ENCODE data around the gene NFASC. TPM values are rescaled to one million over a fixed set of nuclear protein-coding genes. Genes with fewer than 3 reads are reported as not detected.

NFASC gene
- polyA plus RNA-seq, 4 donors, result 12.1 to 40.5 (median 16.4) TPM

GRCh38 chr1:204858363-204858821, 12.3 kb upstream of the NFASC start:
- no peak for DNase-seq (ENCODE audit: low read depth in 4 of 4, low spot score in 2 of 4)

- DNase-seq (ENCODE audit: low read depth in 4 of 4, low spot score in 2 of 4), result no peak
Observed at GRCh38 chr1:204859861-204860267, 10.8 kb upstream of the NFASC start.

GRCh38 chr1:204863024-204863423, 7.6 kb upstream of the NFASC start:
- no peak for DNase-seq (ENCODE audit: low read depth in 4 of 4, low spot score in 2 of 4)

- DNase-seq (ENCODE audit: low read depth in 4 of 4, low spot score in 2 of 4), result no peak
Observed at GRCh38 chr1:204863730-204864129, 6.9 kb upstream of the NFASC start.

- DNase-seq (ENCODE audit: low read depth in 4 of 4, low spot score in 2 of 4), result no peak
Observed at GRCh38 chr1:204866051-204866596, 4.5 kb upstream of the NFASC start.

GRCh38 chr1:204867203-204867602, 3.5 kb upstream of the NFASC start:
- DNase-seq (ENCODE audit: low read depth in 4 of 4, low spot score in 2 of 4), result no peak

GRCh38 chr1:204867666-204868339, 2.9 kb upstream of the NFASC start:
- DNase-seq (ENCODE audit: low read depth in 4 of 4, low spot score in 2 of 4), result no peak

- no peak for DNase-seq (ENCODE audit: low read depth in 4 of 4, low spot score in 2 of 4)
Observed at GRCh38 chr1:204868340-204868700, 2.3 kb upstream of the NFASC start.

- no peak for DNase-seq (ENCODE audit: low read depth in 4 of 4, low spot score in 2 of 4)
Observed at GRCh38 chr1:204869097-204869496, 1.6 kb upstream of the NFASC start.

GRCh38 chr1:204871405-204872037, 859 bp downstream of the NFASC start:
- no peak for DNase-seq (ENCODE audit: low read depth in 4 of 4, low spot score in 2 of 4)

- DNase-seq (ENCODE audit: low read depth in 4 of 4, low spot score in 2 of 4), result no peak
Observed at GRCh38 chr1:204872262-204872881, 1.7 kb downstream of the NFASC start.

- no peak for DNase-seq (ENCODE audit: low read depth in 4 of 4, low spot score in 2 of 4)
Observed at GRCh38 chr1:204873176-204873575, 2.5 kb downstream of the NFASC start.

GRCh38 chr1:204873714-204874113, 3.1 kb downstream of the NFASC start:
- DNase-seq (ENCODE audit: low read depth in 4 of 4, low spot score in 2 of 4), result no peak

- no peak for DNase-seq (ENCODE audit: low read depth in 4 of 4, low spot score in 2 of 4)
Observed at GRCh38 chr1:204874274-204874673, 3.6 kb downstream of the NFASC start.

- DNase-seq (ENCODE audit: low read depth in 4 of 4, low spot score in 2 of 4), result no peak
Observed at GRCh38 chr1:204875255-204875654, 4.6 kb downstream of the NFASC start.

GRCh38 chr1:204878621-204879234, 8.1 kb downstream of the NFASC start:
- no peak for DNase-seq (ENCODE audit: low read depth in 4 of 4, low spot score in 2 of 4)

- peak; percentile 26 to 45 (median 34) for DNase-seq (ENCODE audit: low read depth in 4 of 4, low spot score in 2 of 4)
Observed at GRCh38 chr1:204879351-204879750, 8.7 kb downstream of the NFASC start.

GRCh38 chr1:204880906-204881305, 10.2 kb downstream of the NFASC start:
- DNase-seq (ENCODE audit: low read depth in 4 of 4, low spot score in 2 of 4), result no peak

- no peak for DNase-seq (ENCODE audit: low read depth in 4 of 4, low spot score in 2 of 4)
Observed at GRCh38 chr1:204882479-204882878, 11.8 kb downstream of the NFASC start.

GRCh38 chr1:204883405-204883804, 12.7 kb downstream of the NFASC start:
- no peak for DNase-seq (ENCODE audit: low read depth in 4 of 4, low spot score in 2 of 4)

- no peak for DNase-seq (ENCODE audit: low read depth in 4 of 4, low spot score in 2 of 4)
Observed at GRCh38 chr1:204885288-204885711, 14.6 kb downstream of the NFASC start.
